22Rv1 (cell line): ENCODE data around the gene HLX.

Experiments
- ZFX ChIP-seq: fragments of 450-650 bp; IDR thresholded peaks from 2 replicates; pipeline ENCODE4 v1.6.1; 2017; ENCODE audit warnings: antibody characterized with exemption, borderline replicate concordance
- TF ChIP-seq, protein P1 (sequence below): fragments of 450-650 bp; IDR thresholded peaks from 2 replicates; pipeline ENCODE4 v1.5.1; 2017; ENCODE audit warnings: mild to moderate bottlenecking

DNA sequence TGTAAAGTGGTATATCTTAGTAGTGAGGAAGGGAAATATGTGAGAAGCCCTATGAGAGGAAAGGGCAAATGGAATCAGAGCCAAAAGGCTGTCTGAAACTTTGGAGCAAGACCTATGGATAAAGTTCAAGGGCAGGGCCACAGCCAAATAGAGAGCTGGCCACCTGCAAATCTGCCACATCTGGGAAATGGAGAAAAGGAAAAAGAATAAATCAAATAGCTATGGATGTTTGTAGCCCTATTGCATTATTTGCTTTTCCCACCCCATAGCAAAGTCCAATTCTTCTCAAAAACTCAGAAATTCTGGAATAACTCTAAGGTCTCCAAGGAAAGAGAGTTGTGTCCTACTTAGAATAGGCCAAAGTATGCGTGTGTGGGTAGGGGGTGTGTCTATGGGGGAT is 4.0 kb upstream of the HLX start:
- TF ChIP-seq, protein P1, sequence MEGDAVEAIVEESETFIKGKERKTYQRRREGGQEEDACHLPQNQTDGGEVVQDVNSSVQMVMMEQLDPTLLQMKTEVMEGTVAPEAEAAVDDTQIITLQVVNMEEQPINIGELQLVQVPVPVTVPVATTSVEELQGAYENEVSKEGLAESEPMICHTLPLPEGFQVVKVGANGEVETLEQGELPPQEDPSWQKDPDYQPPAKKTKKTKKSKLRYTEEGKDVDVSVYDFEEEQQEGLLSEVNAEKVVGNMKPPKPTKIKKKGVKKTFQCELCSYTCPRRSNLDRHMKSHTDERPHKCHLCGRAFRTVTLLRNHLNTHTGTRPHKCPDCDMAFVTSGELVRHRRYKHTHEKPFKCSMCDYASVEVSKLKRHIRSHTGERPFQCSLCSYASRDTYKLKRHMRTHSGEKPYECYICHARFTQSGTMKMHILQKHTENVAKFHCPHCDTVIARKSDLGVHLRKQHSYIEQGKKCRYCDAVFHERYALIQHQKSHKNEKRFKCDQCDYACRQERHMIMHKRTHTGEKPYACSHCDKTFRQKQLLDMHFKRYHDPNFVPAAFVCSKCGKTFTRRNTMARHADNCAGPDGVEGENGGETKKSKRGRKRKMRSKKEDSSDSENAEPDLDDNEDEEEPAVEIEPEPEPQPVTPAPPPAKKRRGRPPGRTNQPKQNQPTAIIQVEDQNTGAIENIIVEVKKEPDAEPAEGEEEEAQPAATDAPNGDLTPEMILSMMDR, result no peak
- TF ChIP-seq ZFX, result no peak
